Measurements from ENCODE around the gene THBS3. TPM values are rescaled to one million over a fixed set of nuclear protein-coding genes. Genes with fewer than 3 reads are reported as not detected.
"Not testable (repeated sequence)": the region's sequence is repeated elsewhere in the genome, so short reads cannot be mapped to it uniquely, and the experiment has no call there.

The THBS3 gene
- total and polyA plus RNA-seq, 2 of the 4 experiments (the other 2 are of a cell fraction): 15.1 to 30.4 TPM

DNA sequence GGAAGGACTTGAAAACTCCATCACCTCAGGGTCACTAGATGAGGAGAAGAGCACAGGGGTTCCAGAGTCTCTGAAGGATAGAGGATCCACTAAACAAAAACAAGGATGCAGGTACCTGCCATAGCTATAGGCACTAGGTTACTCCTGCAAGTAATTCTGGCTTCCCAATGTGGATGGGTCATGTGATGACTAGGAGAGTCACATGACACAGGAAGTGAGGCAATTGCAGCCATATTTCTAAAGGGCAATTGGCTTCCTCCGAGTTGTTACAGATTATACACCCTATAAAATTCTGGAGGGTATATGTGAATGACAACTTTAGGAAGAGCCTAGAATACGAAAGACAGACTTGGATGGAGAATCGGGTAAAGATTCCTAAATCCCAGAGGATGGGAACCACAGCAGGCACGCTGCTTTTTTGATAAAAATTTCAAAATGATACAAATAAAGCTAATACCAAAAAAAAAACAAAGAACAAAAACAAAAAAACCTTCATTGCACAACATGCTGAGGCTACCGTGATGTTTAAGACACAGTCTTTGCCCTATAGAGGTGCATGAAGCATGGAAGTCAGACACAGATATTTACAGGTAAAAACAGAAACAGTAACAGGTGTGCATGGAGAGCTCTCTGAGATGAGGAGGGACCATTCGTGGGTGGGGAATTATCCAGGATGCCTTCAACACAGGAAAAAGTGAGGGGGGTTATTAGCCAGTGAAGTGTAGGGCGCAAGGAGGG, 11.3 kb upstream of the THBS3 start:
- no peak overlapping the region for H3K18ac ChIP-seq (ENCODE audit: low read depth, low read length)
- H3K4me1 ChIP-seq (ENCODE audit: control insufficient read depth, insufficient read depth, low read length): peaks cover 7% of the 10 kb centered on the region
- H3K9me1 ChIP-seq (ENCODE audit: insufficient read depth, low read length): peaks cover 6% of the 10 kb centered on the region
- peak; percentile 55 for ATAC-seq (ENCODE audit: low read depth)
- DNase-seq: peak; percentile 69
- ChIA-PET CTCF (interaction anchor here (0.6 kb wide), 1 partner anchor 1023 kb away, joined by 3 read pairs; no protein-coding TSS in a partner anchor), POLR2A (ENCODE audit: unreplicated experiment) (no interaction called here)
- peak overlapping the region; percentile 21; the same call in 1 of the 3 replicates for H2BK15ac ChIP-seq (ENCODE audit: low read depth, low read length)
- intact Hi-C loops (cut with micrococcal nuclease) (no loop called here), in situ Hi-C loops (cut with MboI; ENCODE audit: low sequenced_read_pairs) (no loop called here), dilution Hi-C loops (cut with HindIII; ENCODE audit: low sequenced_read_pairs, unreplicated experiment) (no loop called here)
- H3K56ac ChIP-seq (ENCODE audit: extremely low read depth, insufficient read depth, low read length): no peak overlapping the region
- H3K4me2 ChIP-seq (ENCODE audit: low read depth, low read length): peak overlapping the region; percentile 60; the same call in 1 of the 2 replicates
- H2AK9ac ChIP-seq (replicated peaks; ENCODE audit: low read depth, low read length, poor library complexity): peak overlapping the region; percentile 20
- no TSS peak for BruUV-seq (replicated peaks)
- H2AFZ ChIP-seq (replicated peaks; ENCODE audit: low read length, poor library complexity): peak overlapping the region; percentile 87
- peak overlapping the region; percentile 29 for H3K4ac ChIP-seq (ENCODE audit: low read depth, low read length)
- peak overlapping the region; percentile 62; the same call in 1 of the 2 replicates for H2AK5ac ChIP-seq (ENCODE audit: low read depth, low read length)
- H3K9me3 ChIP-seq (ENCODE audit: control insufficient read depth, insufficient read depth, low read length): no peaks in the 10 kb centered on the region
- no peaks in the 10 kb centered on the region for H3K27me3 ChIP-seq (ENCODE audit: control insufficient read depth, insufficient read depth, low read length)
- H4K91ac ChIP-seq (ENCODE audit: insufficient read depth, low read depth, low read length): no peak overlapping the region
- H3K23ac ChIP-seq (ENCODE audit: low read depth, low read length): no peak overlapping the region
- peak overlapping the region; percentile 99 for H4K5ac ChIP-seq (ENCODE audit: low read depth, low read length)
- H2BK120ac ChIP-seq (ENCODE audit: low read depth, low read length): 0 out of 2 replicates have a peak overlapping the region, but pooled peaks have one; percentile 7
- TF ChIP-seq, protein P1, sequence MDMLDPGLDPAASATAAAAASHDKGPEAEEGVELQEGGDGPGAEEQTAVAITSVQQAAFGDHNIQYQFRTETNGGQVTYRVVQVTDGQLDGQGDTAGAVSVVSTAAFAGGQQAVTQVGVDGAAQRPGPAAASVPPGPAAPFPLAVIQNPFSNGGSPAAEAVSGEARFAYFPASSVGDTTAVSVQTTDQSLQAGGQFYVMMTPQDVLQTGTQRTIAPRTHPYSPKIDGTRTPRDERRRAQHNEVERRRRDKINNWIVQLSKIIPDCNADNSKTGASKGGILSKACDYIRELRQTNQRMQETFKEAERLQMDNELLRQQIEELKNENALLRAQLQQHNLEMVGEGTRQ (IDR thresholded peaks at IDR 0.05; ENCODE audit: low read depth, low read length): peak; percentile 99
- peak; percentile 83 for TF ChIP-seq FOS (IDR thresholded peaks at IDR 0.05; ENCODE audit: low read depth, low read length)
- TF ChIP-seq MAFK (IDR thresholded peaks at IDR 0.05; ENCODE audit: low read depth, low read length): no peak
- peak overlapping the region; percentile 48 for H3K27ac ChIP-seq (ENCODE audit: insufficient read depth, low read length)
- H4K20me1 ChIP-seq (ENCODE audit: insufficient read depth, low read length): no peaks in the 10 kb centered on the region
- peak overlapping the region; percentile 28 for H2BK5ac ChIP-seq (ENCODE audit: low read depth, low read length, poor library complexity, severe bottlenecking)
- H3K9ac ChIP-seq (ENCODE audit: low read depth, low read length): no peak overlapping the region
- H3K79me1 ChIP-seq (ENCODE audit: low read depth in 1 of 2, low read length in 2 of 2): peaks cover 6 to 23% of the 10 kb centered on the region in 2 experiments
- peaks cover 7% of the 10 kb centered on the region for H3K36me3 ChIP-seq (ENCODE audit: control insufficient read depth, insufficient read depth, low read length)
- no peak overlapping the region for H3K4me3 ChIP-seq (ENCODE audit: insufficient read depth, low read depth, low read length)
- peak overlapping the region; percentile 29; the same call in 1 of the 2 replicates for H3K14ac ChIP-seq (replicated peaks; ENCODE audit: low read depth, low read length)
- peak overlapping the region; percentile 61 to 95 for H4K8ac ChIP-seq (ENCODE audit: low read depth in 2 of 2, low read length in 2 of 2)
- whole genome bisulfite sequencing, 2 experiments (ENCODE audit: extremely low coverage in 2 of 2, insufficient read length in 1 of 2): 20% methylated on average over 1 of the region's 7 CpGs; no CpG with 5 or more reads in 1 of the 2 experiments
- H2BK20ac ChIP-seq (ENCODE audit: low read depth, low read length): peak overlapping the region; percentile 43; the same call in 1 of the 2 replicates

DNA sequence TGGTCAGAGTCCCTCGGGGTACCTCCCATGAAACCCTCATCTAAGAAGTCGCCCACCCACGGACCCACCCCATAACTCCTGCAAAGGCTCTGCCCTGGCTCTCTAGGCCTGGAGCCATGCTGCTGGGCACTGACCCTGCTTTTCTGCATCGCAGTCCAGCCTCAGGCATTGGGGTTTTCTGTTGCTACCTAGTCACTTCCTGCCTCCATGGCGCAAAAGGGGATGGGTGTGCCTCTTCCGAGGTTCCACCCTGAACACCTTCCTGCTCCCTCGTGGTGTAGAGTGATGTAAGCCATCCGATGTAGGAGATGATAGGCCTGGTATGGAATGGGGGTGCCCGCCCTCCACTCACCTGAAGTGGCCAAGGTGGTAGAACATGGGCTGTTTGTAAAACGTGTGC, 7.0 kb upstream of the THBS3 start:
- in situ Hi-C loops (cut with MboI; ENCODE audit: low sequenced_read_pairs); H4K91ac ChIP-seq (ENCODE audit: insufficient read depth, low read depth, low read length): not testable (repeated sequence)

More for the DNA sequence above, 7.0 kb upstream of the THBS3 start:
- H2AFZ ChIP-seq (replicated peaks; ENCODE audit: low read length, poor library complexity); H3K18ac ChIP-seq (ENCODE audit: low read depth, low read length); intact Hi-C loops (cut with micrococcal nuclease); DNase-seq; H3K27me3 ChIP-seq (ENCODE audit: control insufficient read depth, insufficient read depth, low read length); H3K4me1 ChIP-seq (ENCODE audit: control insufficient read depth, insufficient read depth, low read length); H3K14ac ChIP-seq (replicated peaks; ENCODE audit: low read depth, low read length); H4K5ac ChIP-seq (ENCODE audit: low read depth, low read length); H2BK20ac ChIP-seq (ENCODE audit: low read depth, low read length); POLR2A ChIA-PET (ENCODE audit: unreplicated experiment); H4K20me1 ChIP-seq (ENCODE audit: insufficient read depth, low read length); H2BK120ac ChIP-seq (ENCODE audit: low read depth, low read length); H3K4ac ChIP-seq (ENCODE audit: low read depth, low read length); H3K9ac ChIP-seq (ENCODE audit: low read depth, low read length); CTCF ChIA-PET; H3K27ac ChIP-seq (ENCODE audit: insufficient read depth, low read length); H2BK15ac ChIP-seq (ENCODE audit: low read depth, low read length); H3K9me3 ChIP-seq (ENCODE audit: control insufficient read depth, insufficient read depth, low read length); dilution Hi-C loops (cut with HindIII; ENCODE audit: low sequenced_read_pairs, unreplicated experiment); H3K9me1 ChIP-seq (ENCODE audit: insufficient read depth, low read length); H3K4me2 ChIP-seq (ENCODE audit: low read depth, low read length); H4K8ac ChIP-seq (ENCODE audit: low read depth in 2 of 2, low read length in 2 of 2); BruUV-seq (replicated peaks); ATAC-seq (ENCODE audit: low read depth); H3K56ac ChIP-seq (ENCODE audit: extremely low read depth, insufficient read depth, low read length); H2AK5ac ChIP-seq (ENCODE audit: low read depth, low read length); H3K23ac ChIP-seq (ENCODE audit: low read depth, low read length); H2BK5ac ChIP-seq (ENCODE audit: low read depth, low read length, poor library complexity, severe bottlenecking); H2AK9ac ChIP-seq (replicated peaks; ENCODE audit: low read depth, low read length, poor library complexity); H3K4me3 ChIP-seq (ENCODE audit: insufficient read depth, low read depth, low read length): not testable (repeated sequence)
- H3K36me3 ChIP-seq (ENCODE audit: control insufficient read depth, insufficient read depth, low read length): peaks cover 12% of the 10 kb centered on the region
- peaks cover 9 to 18% of the 10 kb centered on the region in 2 experiments for H3K79me1 ChIP-seq (ENCODE audit: low read depth in 1 of 2, low read length in 2 of 2)
- no CpG with 5 or more reads among the region's 10 CpGs for WGBS, 2 experiments (ENCODE audit: extremely low coverage in 2 of 2, insufficient read length in 1 of 2)
